HFFc6 (cell line): Measurements from ENCODE around the gene SAMD10. TPM values are rescaled to one million over a fixed set of nuclear protein-coding genes. Genes with fewer than 3 reads are reported as not detected.

Experiments
- DNase-seq: peaks from one replicate; pipeline ENCODE4 v3.0.0-alpha.2; 2018
- H3K27ac Mint-ChIP-seq: 2 replicates; pipeline ENCODE4 v1.8.0; 2020; ENCODE audit warnings: mild to moderate bottlenecking, mixed read lengths
- H3K27me3 Mint-ChIP-seq: 2 replicates; pipeline ENCODE4 v1.8.0; 2021; ENCODE audit warnings: mild to moderate bottlenecking, moderate library complexity, mixed read lengths; ENCODE audit not compliant: insufficient read depth
- H3K36me3 Mint-ChIP-seq: 2 replicates; pipeline ENCODE4 v1.8.0; 2021; ENCODE audit warnings: low read depth, mixed read lengths
- H3K4me1 Mint-ChIP-seq: 2 replicates; pipeline ENCODE4 v1.8.0; 2020; ENCODE audit warnings: low read depth, mixed read lengths
- H3K4me3 Mint-ChIP-seq: 2 replicates; pipeline ENCODE4 v1.8.0; 2020; ENCODE audit warnings: mild to moderate bottlenecking, moderate library complexity, mixed read lengths
- H3K9me3 Mint-ChIP-seq: 2 replicates; pipeline ENCODE4 v1.8.0; 2020; ENCODE audit warnings: mild to moderate bottlenecking, mixed read lengths
- total RNA-seq, 6 experiments: library from RNA; stranded (reverse); fragmentation: NEBNext Ultra II Directional; extraction: Animal tissue kit (Norgen Biotek cat#: 25700); gene quantifications; 2 replicates in 1 of 6; 3 replicates in 5 of 6; pipeline ENCODE4 v1.2.3, GENCODE V29; 2021
- TF ChIP-seq, protein P1 (sequence below): fragments of 200-600 bp; sonication (generic); IDR thresholded peaks from 2 replicates; pipeline ENCODE4 v1.5.0; 2021; ENCODE audit warnings: antibody characterized with exemption, mild to moderate bottlenecking

SAMD10 gene
- total RNA-seq, 6 experiments from 2014 or later, result 1.3 to 3.0 (median 2.1) TPM

DNA sequence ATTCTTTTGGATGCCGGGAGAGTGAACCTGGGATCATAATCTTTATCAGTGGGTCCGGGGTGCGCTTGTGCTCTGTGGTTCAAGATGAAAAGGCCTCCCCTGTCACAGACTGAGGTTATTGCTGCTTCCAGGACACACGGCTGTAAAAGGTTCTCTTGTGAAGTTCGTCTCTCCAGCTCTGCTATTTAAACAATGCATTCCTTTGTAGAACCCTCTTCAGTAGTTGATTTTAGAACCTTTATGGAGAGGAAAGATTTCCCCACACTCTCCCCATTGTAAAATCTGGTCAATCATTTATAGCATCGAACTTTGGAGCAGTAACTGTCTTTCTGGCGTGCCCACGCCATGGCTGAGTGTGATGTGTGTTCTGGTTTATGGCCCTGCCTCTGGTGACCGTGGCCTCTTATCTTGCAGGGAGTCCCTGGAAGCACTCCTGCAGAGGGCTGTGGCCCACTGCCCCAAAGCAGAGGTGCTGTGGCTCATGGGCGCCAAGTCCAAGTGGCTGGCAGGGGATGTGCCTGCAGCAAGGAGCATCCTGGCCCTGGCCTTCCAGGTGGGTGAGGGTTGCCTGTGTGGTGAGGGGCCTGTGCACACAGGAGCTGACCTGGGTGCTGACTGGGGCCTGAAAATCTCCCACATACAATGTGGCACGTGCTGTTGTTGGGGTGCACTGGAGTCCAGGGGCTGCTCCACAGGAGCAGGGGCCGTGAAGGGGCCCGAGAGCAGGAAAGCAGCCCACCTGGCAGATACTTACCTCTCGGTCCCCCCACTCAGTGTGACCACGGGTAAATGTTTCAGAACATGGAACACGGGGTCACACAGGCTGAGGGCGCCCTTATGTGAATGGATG is 44.9 kb upstream of the SAMD10 start:
- TF ChIP-seq, protein P1, sequence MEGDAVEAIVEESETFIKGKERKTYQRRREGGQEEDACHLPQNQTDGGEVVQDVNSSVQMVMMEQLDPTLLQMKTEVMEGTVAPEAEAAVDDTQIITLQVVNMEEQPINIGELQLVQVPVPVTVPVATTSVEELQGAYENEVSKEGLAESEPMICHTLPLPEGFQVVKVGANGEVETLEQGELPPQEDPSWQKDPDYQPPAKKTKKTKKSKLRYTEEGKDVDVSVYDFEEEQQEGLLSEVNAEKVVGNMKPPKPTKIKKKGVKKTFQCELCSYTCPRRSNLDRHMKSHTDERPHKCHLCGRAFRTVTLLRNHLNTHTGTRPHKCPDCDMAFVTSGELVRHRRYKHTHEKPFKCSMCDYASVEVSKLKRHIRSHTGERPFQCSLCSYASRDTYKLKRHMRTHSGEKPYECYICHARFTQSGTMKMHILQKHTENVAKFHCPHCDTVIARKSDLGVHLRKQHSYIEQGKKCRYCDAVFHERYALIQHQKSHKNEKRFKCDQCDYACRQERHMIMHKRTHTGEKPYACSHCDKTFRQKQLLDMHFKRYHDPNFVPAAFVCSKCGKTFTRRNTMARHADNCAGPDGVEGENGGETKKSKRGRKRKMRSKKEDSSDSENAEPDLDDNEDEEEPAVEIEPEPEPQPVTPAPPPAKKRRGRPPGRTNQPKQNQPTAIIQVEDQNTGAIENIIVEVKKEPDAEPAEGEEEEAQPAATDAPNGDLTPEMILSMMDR, result no peak
- H3K36me3 Mint-ChIP-seq, result peaks cover 27% of the 10 kb centered on the region

DNA sequence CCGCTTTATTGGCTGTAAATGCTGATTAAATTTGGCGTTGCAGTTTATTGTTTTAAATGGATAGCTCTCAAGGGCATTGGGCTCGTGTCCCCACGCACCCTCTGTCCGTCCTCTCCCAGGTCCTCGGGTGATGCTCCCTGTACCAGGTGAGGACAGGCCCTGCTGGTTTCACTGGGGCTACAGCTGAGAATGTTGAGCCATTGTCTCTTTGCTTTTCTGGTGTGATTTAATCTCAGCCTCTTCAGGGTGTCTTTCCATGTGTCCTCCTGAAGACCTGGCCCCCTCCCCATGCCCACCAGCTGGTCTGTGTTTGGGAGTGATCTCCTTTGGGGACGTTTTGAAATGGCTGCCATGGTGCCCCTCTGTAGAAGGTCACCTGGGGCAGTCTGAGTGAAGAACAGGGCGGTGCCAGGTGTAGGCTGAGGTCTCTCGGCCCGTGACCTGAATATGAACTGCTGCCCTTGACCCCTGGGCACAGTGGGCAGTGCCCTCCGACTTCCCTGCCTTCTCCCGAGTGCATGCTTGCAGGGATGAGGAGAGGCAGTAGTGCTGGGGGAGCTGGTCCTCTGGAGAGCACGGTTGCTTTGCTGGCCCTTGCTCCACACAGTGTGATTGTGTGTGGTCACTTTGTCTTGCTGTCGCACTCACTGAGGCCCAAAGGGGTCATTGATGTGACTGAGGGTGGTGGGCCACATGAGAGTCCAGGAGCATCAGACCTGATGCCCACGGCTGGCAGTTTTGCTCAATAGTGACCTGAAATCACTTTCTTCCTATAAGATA is 44.1 kb upstream of the SAMD10 start:
- no peak overlapping the region for H3K4me3 Mint-ChIP-seq
- no peaks in the 10 kb centered on the region for H3K9me3 Mint-ChIP-seq
- H3K4me1 Mint-ChIP-seq, result no peaks in the 10 kb centered on the region; the same call in 1 of the 2 replicates
- DNase-seq, result no peak
- TF ChIP-seq, protein P1, result no peak
- H3K36me3 Mint-ChIP-seq, result peaks cover 25% of the 10 kb centered on the region
- no peak overlapping the region for H3K27ac Mint-ChIP-seq
- H3K27me3 Mint-ChIP-seq, result peaks cover 2% of the 10 kb centered on the region

More for the DNA sequence above, 44.9 kb upstream of the SAMD10 start:
- H3K4me1 Mint-ChIP-seq, result no peaks in the 10 kb centered on the region; the same call in 1 of the 2 replicates
- DNase-seq, result no peak
- no peak overlapping the region for H3K4me3 Mint-ChIP-seq
- no peaks in the 10 kb centered on the region; the same call in 1 of the 2 replicates for H3K27me3 Mint-ChIP-seq
- H3K27ac Mint-ChIP-seq, result no peak overlapping the region
- H3K9me3 Mint-ChIP-seq, result no peaks in the 10 kb centered on the region

DNA sequence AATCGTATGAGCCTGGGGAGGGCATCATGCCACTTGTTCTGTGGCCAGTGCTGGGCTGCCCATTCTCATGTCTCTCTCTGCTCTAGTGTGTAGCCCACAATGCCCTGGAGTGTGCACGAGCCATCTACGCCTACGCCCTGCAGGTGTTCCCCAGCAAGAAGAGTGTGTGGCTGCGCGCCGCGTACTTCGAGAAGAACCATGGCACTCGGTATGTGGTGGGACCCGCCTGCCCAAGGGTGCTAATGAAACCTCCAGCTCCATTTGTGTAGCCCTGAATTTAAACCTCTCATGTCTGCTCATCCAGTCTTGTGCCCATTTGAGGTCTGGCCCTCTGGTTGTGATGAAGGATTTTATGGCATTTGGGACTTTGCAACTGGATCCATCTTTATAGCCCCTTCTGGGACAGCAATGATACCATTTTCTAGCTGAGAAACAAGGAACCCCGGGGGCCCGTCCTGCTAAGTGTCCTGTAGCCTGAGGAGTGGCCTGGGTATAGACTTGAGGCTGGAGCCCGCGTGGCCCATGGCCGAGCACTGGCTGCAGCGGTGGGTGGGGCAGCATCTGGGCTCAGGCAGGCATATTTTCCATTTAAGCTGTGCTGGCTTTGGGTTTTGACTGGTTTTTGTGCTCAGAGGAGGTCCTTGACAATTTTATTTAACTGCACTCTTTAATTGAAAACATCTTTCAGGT is 43.4 kb upstream of the SAMD10 start:
- H3K9me3 Mint-ChIP-seq, result no peaks in the 10 kb centered on the region
- no peak for DNase-seq
- no peak overlapping the region for H3K27ac Mint-ChIP-seq
- H3K4me3 Mint-ChIP-seq, result no peak overlapping the region
- peaks cover 2% of the 10 kb centered on the region for H3K27me3 Mint-ChIP-seq
- TF ChIP-seq, protein P1, result no peak
- H3K36me3 Mint-ChIP-seq, result peaks cover 26% of the 10 kb centered on the region
- H3K4me1 Mint-ChIP-seq, result no peaks in the 10 kb centered on the region; the same call in 1 of the 2 replicates

DNA sequence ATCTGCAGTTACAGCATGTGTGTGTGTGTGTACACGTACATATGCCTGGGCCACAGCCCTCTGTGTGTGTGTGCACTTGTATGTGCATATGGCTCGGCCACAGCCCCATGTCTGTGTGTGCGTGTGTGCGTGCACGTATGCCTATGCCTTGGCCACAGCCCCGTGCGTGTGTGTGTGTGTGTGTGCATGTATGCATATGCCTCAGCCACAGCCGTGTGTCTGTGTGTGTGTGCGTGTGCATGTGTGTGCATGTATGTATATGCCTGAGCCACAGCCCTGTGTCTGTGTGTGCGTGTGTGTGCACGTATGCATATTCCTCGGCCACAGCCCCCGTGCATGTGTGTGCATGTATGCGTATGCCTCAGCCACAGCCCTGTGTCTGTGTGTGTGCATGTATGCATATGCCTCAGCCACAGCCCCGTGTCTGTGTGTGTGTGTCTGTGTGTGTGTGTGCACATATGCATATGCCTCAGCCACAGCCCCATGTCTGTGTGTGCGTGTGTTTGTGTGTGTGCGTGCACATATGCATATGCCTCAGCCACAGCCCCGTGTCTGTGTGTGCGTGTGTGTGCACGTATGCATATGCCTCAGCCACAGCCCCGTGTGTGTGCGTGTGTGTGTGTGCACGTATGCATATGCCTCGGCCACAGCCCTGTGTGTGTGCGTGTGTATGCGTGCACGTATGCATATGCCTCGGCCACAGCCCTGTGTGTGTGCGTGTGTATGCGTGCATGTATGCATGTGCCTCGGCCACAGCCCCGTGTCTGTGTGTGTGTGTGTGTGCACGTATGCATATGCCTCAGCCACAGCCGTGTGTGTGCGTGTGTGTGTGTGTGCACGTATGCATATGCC is 41.9 kb upstream of the SAMD10 start:
- TF ChIP-seq, protein P1, result no peak
- Mint-ChIP-seq H3K27ac (no peak overlapping the region), H3K36me3 (peaks cover 24% of the 10 kb centered on the region), H3K27me3 (peaks cover 2% of the 10 kb centered on the region), H3K4me1 (no peaks in the 10 kb centered on the region; the same call in 1 of the 2 replicates), H3K4me3 (no peak overlapping the region), H3K9me3 (no peaks in the 10 kb centered on the region)
- DNase-seq, result no peak
